ENCODE measurements around the gene HIBADH.

- no peak for TF ChIP-seq CTCF (IDR thresholded peaks at IDR 0.05)
- no peak for TF ChIP-seq POLR2A (IDR thresholded peaks at IDR 0.05)
Observed at GRCh38 chr7:27579565-27579964, 83.1 kb downstream of the HIBADH start.

All from testis (tissue), 2 donors.